Tibial nerve (tissue), 4 donors: ENCODE results near the gene GPR152. TPM values are rescaled to one million over a fixed set of nuclear protein-coding genes. Genes with fewer than 3 reads are reported as not detected.
A peak's percentile ranks its signal among the peaks of the same experiment; 100 is the strongest.

Experiments
- DNase-seq, 2 donors: peaks; one replicate each; pipeline ENCODE4 v3.0.0-alpha.2; 2019; ENCODE audit warnings: low spot score in 2 of 2
- H3K27ac ChIP-seq, 4 donors: fragments of 200-600 bp; sonication (generic) in 3 of 4; one replicate each; pipeline ENCODE4 v1.5.1; 2017 to 2019; ENCODE audit warnings: mild to moderate bottlenecking in 1 of 4
- H3K27me3 ChIP-seq, 2 donors: fragments of 200-600 bp; sonication (generic) in 1 of 2; one replicate each; pipeline versions ENCODE4 v1.5.1 to v1.6.0; 2017 to 2019
- H3K36me3 ChIP-seq, 3 donors: fragments of 200-600 bp; sonication (generic); one replicate each; pipeline ENCODE4 v1.5.1; 2018 to 2019
- H3K4me1 ChIP-seq, 4 donors: fragments of 200-600 bp; sonication (generic) in 3 of 4; one replicate each; pipeline ENCODE4 v1.5.1; 2017 to 2019
- H3K4me3 ChIP-seq, 4 donors: fragments of 200-600 bp; sonication (generic) in 3 of 4; one replicate each; pipeline ENCODE4 v1.5.1; 2017 to 2019; ENCODE audit warnings: mild to moderate bottlenecking in 1 of 4, moderate library complexity in 1 of 4
- H3K9me3 ChIP-seq, 4 donors: fragments of 200-600 bp; sonication (generic) in 3 of 4; one replicate each; pipeline ENCODE4 v1.5.1; 2017 to 2019
- EP300 ChIP-seq, 2 donors: sonication (generic); formaldehyde crosslinking; IDR thresholded peaks; one replicate each; pipeline ENCODE4 v1.6.1; 2017; ENCODE audit warnings: antibody characterized with exemption in 2 of 2, mild to moderate bottlenecking in 1 of 2
- POLR2A ChIP-seq, 2 donors: fragments of 450-650 bp; IDR thresholded peaks; one replicate each; pipeline ENCODE4 v1.6.1; 2017; ENCODE audit warnings: antibody characterized with exemption in 2 of 2, mild to moderate bottlenecking in 2 of 2, moderate library complexity in 2 of 2
- WGBS, 2 donors: methylation state at CpG; one replicate each; pipeline ENCODE4 v1.1.5; 2018; 5-methylcytosine and 5-hydroxymethylcytosine counted together
- total RNA-seq, 4 donors: library from RNA; depleted of rRNA; stranded (reverse); fragments of >200 nt; gene quantifications; one replicate each; pipeline ENCODE4 v1.1.0, GENCODE V29; 2016
- TF ChIP-seq, protein P1 (sequence below), 5 experiments: fragments of 200-600 bp in 3 of 5; fragments of 450-650 bp in 2 of 5; sonication (generic) in 3 of 5; IDR thresholded peaks; one replicate each; pipeline ENCODE4 v1.5.1; 2016 to 2019; ENCODE audit warnings: antibody characterized with exemption in 5 of 5, mild to moderate bottlenecking in 3 of 5, moderate library complexity in 2 of 5

Gene GPR152
- total RNA-seq, 4 donors from 2014 or later = not detected

DNA sequence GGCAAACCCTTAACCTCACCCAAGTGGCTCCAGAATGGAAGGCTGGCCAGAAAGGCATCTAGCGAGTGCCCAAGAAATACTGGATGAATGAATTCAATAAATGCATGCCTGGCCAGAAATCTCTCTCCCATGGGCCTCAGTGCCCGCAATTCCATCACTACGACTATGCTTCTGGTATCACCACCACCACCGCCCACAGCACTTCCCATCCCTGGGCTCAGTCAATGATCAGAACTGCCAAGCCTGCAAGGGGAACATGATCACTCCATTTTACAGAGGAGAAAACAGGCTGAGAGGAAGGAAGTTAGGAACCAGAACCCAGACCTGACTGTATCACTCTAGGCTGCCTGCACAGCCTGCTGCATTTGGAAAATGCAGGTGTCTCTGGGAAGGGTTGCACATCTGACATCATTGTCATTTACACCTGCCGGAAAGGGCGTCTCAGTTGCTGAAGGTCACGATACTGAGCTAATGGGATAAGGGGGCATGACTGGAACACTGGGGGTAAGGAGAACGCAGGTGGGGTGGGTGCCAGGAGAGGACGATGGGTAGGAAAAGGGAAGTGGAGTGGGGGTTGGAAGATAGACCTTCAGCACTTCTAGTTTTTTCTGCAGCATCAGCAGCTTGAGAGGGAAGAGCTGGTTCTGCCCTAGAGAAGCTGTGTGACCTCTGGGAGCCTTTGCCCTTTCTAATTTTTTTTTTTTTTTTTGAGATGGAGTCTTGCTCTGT lies 3.2 kb downstream of the GPR152 start:
- Histone ChIP-seq H3K9me3 (no peaks in the 10 kb centered on the region), H3K27ac (no peak overlapping the region), H3K4me1 (peaks cover 0 to 21% (median 7%) of the 10 kb centered on the region in 4 donors), H3K4me3 (no peak overlapping the region), H3K36me3 (no peaks in the 10 kb centered on the region), H3K27me3 (no peaks in the 10 kb centered on the region)
- WGBS, 2 donors = 71 to 77% methylated on average over 9 of the region's 9 CpGs
- TF ChIP-seq EP300 (IDR thresholded peaks at IDR 0.05) (no peak), POLR2A (IDR thresholded peaks at IDR 0.05) (no peak)
- TF ChIP-seq, protein P1, sequence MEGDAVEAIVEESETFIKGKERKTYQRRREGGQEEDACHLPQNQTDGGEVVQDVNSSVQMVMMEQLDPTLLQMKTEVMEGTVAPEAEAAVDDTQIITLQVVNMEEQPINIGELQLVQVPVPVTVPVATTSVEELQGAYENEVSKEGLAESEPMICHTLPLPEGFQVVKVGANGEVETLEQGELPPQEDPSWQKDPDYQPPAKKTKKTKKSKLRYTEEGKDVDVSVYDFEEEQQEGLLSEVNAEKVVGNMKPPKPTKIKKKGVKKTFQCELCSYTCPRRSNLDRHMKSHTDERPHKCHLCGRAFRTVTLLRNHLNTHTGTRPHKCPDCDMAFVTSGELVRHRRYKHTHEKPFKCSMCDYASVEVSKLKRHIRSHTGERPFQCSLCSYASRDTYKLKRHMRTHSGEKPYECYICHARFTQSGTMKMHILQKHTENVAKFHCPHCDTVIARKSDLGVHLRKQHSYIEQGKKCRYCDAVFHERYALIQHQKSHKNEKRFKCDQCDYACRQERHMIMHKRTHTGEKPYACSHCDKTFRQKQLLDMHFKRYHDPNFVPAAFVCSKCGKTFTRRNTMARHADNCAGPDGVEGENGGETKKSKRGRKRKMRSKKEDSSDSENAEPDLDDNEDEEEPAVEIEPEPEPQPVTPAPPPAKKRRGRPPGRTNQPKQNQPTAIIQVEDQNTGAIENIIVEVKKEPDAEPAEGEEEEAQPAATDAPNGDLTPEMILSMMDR (IDR thresholded peaks at IDR 0.05) = no peak
- DNase-seq = no peak

DNA sequence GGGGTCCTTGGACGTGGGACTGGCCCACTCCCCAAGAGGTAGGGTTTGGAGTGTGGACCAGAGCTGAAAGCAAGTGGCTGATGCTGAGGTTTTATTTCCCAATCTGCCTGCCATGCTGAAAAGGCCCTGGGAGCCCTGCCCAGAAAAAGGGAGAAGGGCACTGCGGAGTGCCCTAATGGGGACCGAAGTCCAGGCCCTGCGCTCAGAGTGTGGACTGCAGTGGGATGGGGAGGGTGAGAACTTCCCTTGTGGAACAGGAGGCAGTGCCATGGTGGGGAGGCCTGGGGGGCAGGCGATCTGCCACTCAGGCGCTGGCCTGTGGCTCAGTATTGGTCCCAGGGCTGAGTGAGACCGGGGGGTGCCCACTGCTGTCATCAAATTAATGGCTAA lies 4.3 kb downstream of the GPR152 start:
- H3K27ac ChIP-seq = no peak overlapping the region
- H3K27me3 ChIP-seq = no peaks in the 10 kb centered on the region
- no peak for DNase-seq
- 89 to 90% methylated on average over 7 of the region's 7 CpGs for WGBS, 2 donors
- TF ChIP-seq POLR2A (IDR thresholded peaks at IDR 0.05) (no peak), EP300 (IDR thresholded peaks at IDR 0.05) (no peak)
- TF ChIP-seq, protein P1 (IDR thresholded peaks at IDR 0.05) = no peak
- no peak overlapping the region for H3K4me3 ChIP-seq
- H3K9me3 ChIP-seq = no peaks in the 10 kb centered on the region
- peaks cover 0 to 23% (median 12%) of the 10 kb centered on the region in 4 donors for H3K4me1 ChIP-seq
- no peaks in the 10 kb centered on the region for H3K36me3 ChIP-seq

DNA sequence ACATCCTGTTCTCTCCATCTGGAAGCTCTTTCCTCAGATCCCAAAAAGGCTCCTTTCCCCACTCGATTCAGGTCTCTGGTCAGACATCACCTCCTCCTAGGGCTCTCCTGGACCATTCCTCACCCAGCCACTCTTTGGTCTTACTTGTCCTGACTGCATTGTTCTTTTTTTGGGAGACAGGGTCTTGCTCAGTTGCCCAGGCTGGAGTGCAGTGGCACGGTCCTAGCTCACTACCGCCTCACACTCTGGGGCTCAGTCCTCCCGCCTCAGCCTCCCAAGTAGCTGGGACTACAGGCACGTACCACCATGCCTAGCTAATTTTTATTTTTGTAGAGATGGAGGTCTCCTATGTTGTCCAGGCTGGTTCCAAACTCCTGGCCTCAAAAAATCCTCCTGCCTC lies 7.0 kb downstream of the GPR152 start:
- 72 to 86% methylated on average over 5 of the region's 5 CpGs for WGBS, 2 donors
- TF ChIP-seq POLR2A (IDR thresholded peaks at IDR 0.05) (no peak), EP300 (IDR thresholded peaks at IDR 0.05) (no peak)
- TF ChIP-seq, protein P1 (IDR thresholded peaks at IDR 0.05) = no peak

DNA sequence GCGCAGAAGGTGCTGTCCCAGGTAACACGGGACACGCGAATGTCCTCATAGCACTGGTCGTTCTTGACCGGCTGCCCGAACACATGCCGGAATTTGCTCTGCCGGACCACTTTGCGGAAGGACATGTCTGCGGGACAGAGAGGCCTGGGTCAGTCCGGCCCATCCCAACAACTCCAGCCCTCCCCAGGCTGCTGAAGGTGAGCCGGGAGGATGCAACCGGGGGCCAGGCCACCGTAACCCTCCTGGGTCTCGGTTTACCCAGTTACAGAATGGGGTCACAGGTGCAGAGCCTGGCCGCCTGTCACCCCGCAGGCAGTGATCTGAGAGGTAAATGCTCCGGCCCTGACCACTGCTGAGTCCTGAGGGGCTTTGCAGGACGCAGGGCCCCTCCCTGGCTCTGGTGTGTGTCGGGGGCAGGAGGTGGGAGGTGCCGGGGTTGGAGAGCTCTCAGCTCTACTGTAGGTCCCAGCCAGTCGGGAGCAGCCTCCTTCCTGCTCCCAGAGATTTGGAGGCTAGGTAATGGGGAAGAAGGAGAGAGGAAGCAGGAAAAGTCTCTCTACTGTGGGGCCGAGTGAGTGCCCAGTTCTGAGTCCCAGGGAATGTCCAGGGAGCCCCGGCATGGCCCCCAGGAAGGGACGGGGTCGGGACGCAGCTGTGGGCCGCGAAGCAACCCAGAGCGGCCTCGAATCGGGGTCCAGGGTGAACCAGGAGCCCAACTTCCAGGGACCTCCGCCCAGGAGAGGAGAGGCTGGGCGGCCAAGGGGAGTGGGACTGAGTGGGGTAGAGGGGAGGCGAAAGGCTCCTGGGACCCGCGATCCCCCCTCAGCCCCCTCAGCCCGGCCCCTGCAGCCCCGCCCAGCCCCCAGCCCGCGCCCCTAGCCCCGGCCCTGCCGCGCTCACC lies 9.8 kb downstream of the GPR152 start:
- peaks cover 0 to 55% (median 32%) of the 10 kb centered on the region in 4 donors for H3K4me1 ChIP-seq
- H3K27me3 ChIP-seq = no peaks in the 10 kb centered on the region
- no peak for DNase-seq
- H3K27ac ChIP-seq = peak overlapping the region; percentile 89 to 96 (median 94)
- peak overlapping the region; percentile 70 to 78 (median 75) for H3K4me3 ChIP-seq
- 36 to 39% methylated on average over 24 to 30 of the region's 45 CpGs for WGBS, 2 donors
- peaks cover 0 to 44% (median 0%) of the 10 kb centered on the region in 3 donors for H3K36me3 ChIP-seq
- H3K9me3 ChIP-seq = no peaks in the 10 kb centered on the region
- TF ChIP-seq EP300 (IDR thresholded peaks at IDR 0.05) (no peak), POLR2A (IDR thresholded peaks at IDR 0.05) (no peak)
- TF ChIP-seq, protein P1 (IDR thresholded peaks at IDR 0.05) = no peak

More for the DNA sequence above, 7.0 kb downstream of the GPR152 start:
- no peak for DNase-seq
- H3K4me1 ChIP-seq = peaks cover 0 to 40% (median 25%) of the 10 kb centered on the region in 4 donors
- no peaks in the 10 kb centered on the region for H3K9me3 ChIP-seq
- H3K4me3 ChIP-seq = no peak overlapping the region
- H3K36me3 ChIP-seq = peaks cover 0 to 16% (median 0%) of the 10 kb centered on the region in 3 donors
- H3K27me3 ChIP-seq = no peaks in the 10 kb centered on the region
- no peak overlapping the region for H3K27ac ChIP-seq
